Breast epithelium (tissue), 3 donors: ENCODE measurements around the gene CATSPER1.

Experiments
- CTCF ChIP-seq, 3 donors: fragments of 450-650 bp; IDR thresholded peaks; one replicate each; pipeline ENCODE4 v1.5.1; 2016 to 2017; ENCODE audit warnings: antibody characterized with exemption in 3 of 3, mild to moderate bottlenecking in 3 of 3, moderate library complexity in 3 of 3
- POLR2A ChIP-seq: fragments of 450-650 bp; IDR thresholded peaks from one replicate; pipeline ENCODE4 v1.6.1; 2016; ENCODE audit warnings: antibody characterized with exemption, mild to moderate bottlenecking, moderate library complexity
- POLR2AphosphoS5 ChIP-seq, 3 donors: sonication (generic); formaldehyde crosslinking; IDR thresholded peaks; one replicate each; pipeline ENCODE4 v1.6.1; 2017; ENCODE audit warnings: antibody characterized with exemption in 3 of 3

- TF ChIP-seq CTCF (IDR thresholded peaks at IDR 0.05): no peak
- no peak for TF ChIP-seq POLR2A
- no peak for TF ChIP-seq POLR2AphosphoS5 (IDR thresholded peaks at IDR 0.05)
Measured at GRCh38 chr11:66046901-66047300, 20.6 kb upstream of the CATSPER1 start.
